HepG2 (cell line): Measurements from ENCODE around the gene UNC13D.

Source experiments
- ARID2 ChIP-seq: sonication (generic); formaldehyde crosslinking; IDR thresholded peaks from 2 replicates; pipeline ENCODE4 v1.8.1; 2022; ENCODE audit warnings: mild to moderate bottlenecking, missing genetic modification reagents, borderline replicate concordance
- ELF4 ChIP-seq: sonication (generic); formaldehyde crosslinking; IDR thresholded peaks from 2 replicates; pipeline ENCODE4 v1.5.0; 2020; ENCODE audit warnings: missing genetic modification reagents, mild to moderate bottlenecking, moderate library complexity, borderline replicate concordance
- ESRRA ChIP-seq: sonication (generic); formaldehyde crosslinking; IDR thresholded peaks from 2 replicates; pipeline ENCODE4 v1.5.1; 2020; ENCODE audit warnings: mild to moderate bottlenecking, low read depth, missing genetic modification reagents
- HOXA9 ChIP-seq: sonication (generic); formaldehyde crosslinking; IDR thresholded peaks from 2 replicates; pipeline ENCODE4 v1.8.1; 2022; ENCODE audit warnings: missing genetic modification reagents, mild to moderate bottlenecking, moderate library complexity, borderline replicate concordance
- NR2C2 ChIP-seq: sonication (generic); formaldehyde crosslinking; IDR thresholded peaks from 2 replicates; pipeline ENCODE4 v1.4.0; 2020; ENCODE audit warnings: missing genetic modification reagents, mild to moderate bottlenecking, moderate library complexity, borderline replicate concordance
- UBTF ChIP-seq: sonication (generic); formaldehyde crosslinking; IDR thresholded peaks from 2 replicates; pipeline ENCODE4 v1.4.0; 2020; ENCODE audit warnings: mild to moderate bottlenecking, missing genetic modification reagents
- ZFP36 ChIP-seq: fragments of 150-350 bp; IDR thresholded peaks from 2 replicates; pipeline ENCODE4 v1.6.1; 2018; ENCODE audit warnings: borderline replicate concordance, low read length, low read depth; ENCODE audit not compliant: partially characterized antibody
- ZFX ChIP-seq: sonication (generic); formaldehyde crosslinking; IDR thresholded peaks from 2 replicates; pipeline ENCODE4 v1.4.0; 2020; ENCODE audit warnings: mild to moderate bottlenecking, low read depth, missing genetic modification reagents, moderate library complexity
- TF ChIP-seq, protein P1 (sequence below): sonication (generic); formaldehyde crosslinking; IDR thresholded peaks from 2 replicates; pipeline ENCODE4 v1.4.0; 2020; ENCODE audit warnings: mild to moderate bottlenecking, missing genetic modification reagents

DNA sequence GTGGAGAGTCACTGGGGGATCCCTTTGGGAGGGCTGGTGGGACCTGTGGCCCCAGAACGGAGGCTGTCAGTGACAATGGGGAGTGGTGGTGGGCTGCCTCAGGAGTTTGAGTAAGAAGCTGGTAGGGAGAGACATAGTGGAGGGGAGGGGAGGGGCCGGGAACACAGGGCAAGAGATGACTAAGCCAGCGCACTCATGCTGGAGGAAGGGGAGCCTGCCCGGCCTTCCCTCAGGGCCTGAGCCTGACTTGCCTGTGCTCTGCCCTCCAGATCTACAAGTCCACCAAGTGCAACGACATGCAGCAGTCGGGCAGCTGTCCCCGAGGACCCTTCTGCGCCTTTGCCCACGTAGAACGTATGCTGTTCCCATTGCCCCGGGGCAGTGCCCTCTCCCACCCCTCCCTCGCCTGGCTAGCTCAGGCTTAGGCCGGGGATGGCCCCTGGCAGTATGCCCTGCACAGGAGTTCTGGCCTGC is 29.3 kb downstream of the UNC13D start:
- TF ChIP-seq, protein P1, sequence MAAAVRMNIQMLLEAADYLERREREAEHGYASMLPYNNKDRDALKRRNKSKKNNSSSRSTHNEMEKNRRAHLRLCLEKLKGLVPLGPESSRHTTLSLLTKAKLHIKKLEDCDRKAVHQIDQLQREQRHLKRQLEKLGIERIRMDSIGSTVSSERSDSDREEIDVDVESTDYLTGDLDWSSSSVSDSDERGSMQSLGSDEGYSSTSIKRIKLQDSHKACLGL (CRISPR knock-in tag): no peak
- TF ChIP-seq ZFX: no peak
- no peak for TF ChIP-seq ESRRA (CRISPR knock-in tag)
- TF ChIP-seq ELF4: no peak
- TF ChIP-seq HOXA9: no peak
- no peak for TF ChIP-seq UBTF
- TF ChIP-seq NR2C2 (CRISPR knock-in tag): no peak
- TF ChIP-seq ZFP36: no peak
- no peak for TF ChIP-seq ARID2
